WERI-Rb-1 (cell line): ENCODE data around the gene PTK7.

Experiments used
- DNase-seq: peaks from one replicate; pipeline ENCODE4 v3.0.0-alpha.2; 2020
- H3K27ac ChIP-seq: fragments of 250-450 bp; sonication (Bioruptor Pico); 2 replicates; pipeline ENCODE4 v1.5.1; 2020; ENCODE audit warnings: mild to moderate bottlenecking, moderate library complexity
- H3K27me3 ChIP-seq: fragments of 250-450 bp; sonication (Bioruptor Pico); 2 replicates; pipeline ENCODE4 v1.5.1; 2021; ENCODE audit warnings: mild to moderate bottlenecking, low read depth, moderate library complexity; ENCODE audit not compliant: insufficient read depth, severe bottlenecking
- H3K36me3 ChIP-seq: fragments of 250-450 bp; sonication (Bioruptor Pico); 2 replicates; pipeline ENCODE4 v1.5.1; 2020; ENCODE audit warnings: mild to moderate bottlenecking, moderate library complexity
- H3K4me3 ChIP-seq: 2 replicates; pipeline ENCODE4 v1.5.1; 2011; ENCODE audit warnings: low read depth, mild to moderate bottlenecking, control low read depth, low read length
- H3K9me3 ChIP-seq: fragments of 250-450 bp; sonication (Bioruptor Pico); 2 replicates; pipeline ENCODE4 v1.5.1; 2021; ENCODE audit warnings: mild to moderate bottlenecking, moderate library complexity; ENCODE audit not compliant: severe bottlenecking
- CTCF ChIP-seq: IDR thresholded peaks from 2 replicates; pipeline ENCODE4 v1.5.1; 2011; ENCODE audit warnings: low read depth, mild to moderate bottlenecking, control low read depth, inconsistent platforms, low read length

The PTK7 gene

GRCh38 chr6:43172104-43173007, 96.2 kb downstream of the PTK7 start:
- peak; percentile 76 for DNase-seq
- H3K36me3 ChIP-seq = peaks cover 35% of the 10 kb centered on the region
- peak overlapping the region; percentile 51 for H3K4me3 ChIP-seq
- H3K27me3 ChIP-seq = no peaks in the 10 kb centered on the region
- peak overlapping the region; percentile 85 for H3K27ac ChIP-seq
- no peaks in the 10 kb centered on the region for H3K9me3 ChIP-seq
- no peak for TF ChIP-seq CTCF

- no peak for DNase-seq
- Histone ChIP-seq H3K4me3 (no peak overlapping the region), H3K27me3 (no peaks in the 10 kb centered on the region), H3K36me3 (peaks cover 49% of the 10 kb centered on the region), H3K9me3 (no peaks in the 10 kb centered on the region), H3K27ac (peak overlapping the region; percentile 74)
- TF ChIP-seq CTCF = no peak
These were observed 97.6 kb downstream of the PTK7 start for GRCh38 chr6:43173591-43174262.

- H3K9me3 ChIP-seq = no peaks in the 10 kb centered on the region
- H3K27me3 ChIP-seq = no peaks in the 10 kb centered on the region
- H3K27ac ChIP-seq = peak overlapping the region; percentile 74
- DNase-seq = peak; percentile 100
- peak overlapping the region; percentile 38 for H3K4me3 ChIP-seq
- H3K36me3 ChIP-seq = peaks cover 56% of the 10 kb centered on the region
- TF ChIP-seq CTCF = 0 out of 2 replicates have a peak, but pooled peaks have one; percentile 12
These were observed 98.4 kb downstream of the PTK7 start for GRCh38 chr6:43174263-43175112.

GRCh38 chr6:43175676-43176422, 99.7 kb downstream of the PTK7 start:
- H3K9me3 ChIP-seq = no peaks in the 10 kb centered on the region
- no peak overlapping the region for H3K4me3 ChIP-seq
- no peaks in the 10 kb centered on the region for H3K27me3 ChIP-seq
- H3K27ac ChIP-seq = no peak overlapping the region
- H3K36me3 ChIP-seq = peaks cover 67% of the 10 kb centered on the region
- no peak for TF ChIP-seq CTCF
- no peak for DNase-seq

GRCh38 chr6:43176423-43176786, 100.3 kb downstream of the PTK7 start:
- no peak overlapping the region for H3K4me3 ChIP-seq
- no peak overlapping the region for H3K27ac ChIP-seq
- no peak for DNase-seq
- no peak for TF ChIP-seq CTCF
- peaks cover 69% of the 10 kb centered on the region for H3K36me3 ChIP-seq
- H3K27me3 ChIP-seq = no peaks in the 10 kb centered on the region
- H3K9me3 ChIP-seq = no peaks in the 10 kb centered on the region
